ENCODE results near the gene SHISA5.

The SHISA5 gene

GRCh38 chr3:48428572-48429316 lies 75.2 kb downstream of the SHISA5 start:
- H3K36me3 ChIP-seq (ENCODE audit: control insufficient read depth, insufficient read depth, low read length), result peaks cover 5% of the 10 kb centered on the region
- peak overlapping the region; percentile 88 for H3K27ac ChIP-seq (ENCODE audit: low read depth, low read length)
- peak overlapping the region; percentile 69 for H3K4me3 ChIP-seq (ENCODE audit: low read length)
- H3K27me3 ChIP-seq (ENCODE audit: control insufficient read depth, insufficient read depth, low read length), result no peaks in the 10 kb centered on the region
- H3K4me1 ChIP-seq (ENCODE audit: control insufficient read depth, insufficient read depth, low read length), result peaks cover 42% of the 10 kb centered on the region
- H3K9ac ChIP-seq (ENCODE audit: low read length), result peak overlapping the region; percentile 54

- peak overlapping the region; percentile 69 for H3K4me3 ChIP-seq (ENCODE audit: low read length)
- H3K4me1 ChIP-seq (ENCODE audit: control insufficient read depth, insufficient read depth, low read length), result peaks cover 42% of the 10 kb centered on the region
- peaks cover 2% of the 10 kb centered on the region for H3K36me3 ChIP-seq (ENCODE audit: control insufficient read depth, insufficient read depth, low read length)
- H3K9ac ChIP-seq (ENCODE audit: low read length), result peak overlapping the region; percentile 54
- no peaks in the 10 kb centered on the region for H3K27me3 ChIP-seq (ENCODE audit: control insufficient read depth, insufficient read depth, low read length)
- peak overlapping the region; percentile 88 for H3K27ac ChIP-seq (ENCODE audit: low read depth, low read length)
Measured at GRCh38 chr3:48428088-48428571, 75.8 kb downstream of the SHISA5 start.

DNA sequence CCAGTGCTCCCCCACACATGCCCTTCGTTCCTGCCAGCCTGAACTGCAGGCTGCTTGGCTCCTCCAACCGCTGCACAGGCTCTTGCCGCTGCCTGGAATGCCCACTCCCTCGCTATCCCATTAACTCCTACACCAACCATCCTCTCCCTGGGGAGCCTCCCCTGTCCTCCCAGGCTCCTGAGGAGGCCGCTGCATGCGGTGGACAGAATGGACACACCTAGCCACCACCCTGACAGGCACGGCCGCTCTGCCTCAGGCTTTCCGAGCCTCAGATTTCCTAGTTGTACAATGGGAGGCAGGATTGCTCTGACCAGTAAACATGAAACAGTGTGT lies 76.4 kb downstream of the SHISA5 start:
- peak overlapping the region; percentile 88 for H3K27ac ChIP-seq (ENCODE audit: low read depth, low read length)
- no peaks in the 10 kb centered on the region for H3K36me3 ChIP-seq (ENCODE audit: control insufficient read depth, insufficient read depth, low read length)
- H3K27me3 ChIP-seq (ENCODE audit: control insufficient read depth, insufficient read depth, low read length), result no peaks in the 10 kb centered on the region
- peaks cover 42% of the 10 kb centered on the region for H3K4me1 ChIP-seq (ENCODE audit: control insufficient read depth, insufficient read depth, low read length)
- peak overlapping the region; percentile 69 for H3K4me3 ChIP-seq (ENCODE audit: low read length)
- peak overlapping the region; percentile 54 for H3K9ac ChIP-seq (ENCODE audit: low read length)

DNA sequence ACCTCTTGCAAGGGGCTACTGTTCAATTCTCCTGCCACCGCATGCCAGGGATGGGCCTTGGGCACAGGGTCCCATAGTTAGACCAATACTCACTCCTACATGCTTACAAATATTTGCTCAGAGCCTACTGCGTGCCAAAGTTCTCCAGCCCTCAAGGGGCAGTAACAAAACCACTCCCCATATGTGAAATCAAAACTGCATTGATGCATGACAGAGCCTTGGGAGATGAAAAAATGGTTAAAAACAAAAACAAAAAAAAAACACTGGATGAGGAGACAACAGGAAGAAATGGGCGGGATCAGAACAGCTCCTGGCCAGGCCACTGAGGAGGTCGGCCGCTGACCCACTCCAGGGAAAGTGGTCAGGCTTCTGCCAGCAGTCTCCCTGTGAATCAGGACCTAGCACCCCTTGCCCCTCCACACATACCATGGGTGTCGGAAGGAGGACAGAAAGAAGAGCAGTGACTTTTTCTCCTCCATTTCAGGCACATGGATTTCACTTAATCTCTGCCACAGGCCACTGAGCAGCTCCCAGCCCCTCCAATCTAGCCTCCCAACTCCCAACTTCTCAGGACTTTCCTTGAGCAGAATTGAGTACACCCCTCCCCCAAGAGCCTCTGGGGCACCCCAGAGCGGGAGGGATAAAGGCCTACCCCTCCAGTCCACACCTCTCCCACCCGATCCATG lies 76.9 kb downstream of the SHISA5 start:
- peak overlapping the region; percentile 69 for H3K4me3 ChIP-seq (ENCODE audit: low read length)
- no peaks in the 10 kb centered on the region for H3K27me3 ChIP-seq (ENCODE audit: control insufficient read depth, insufficient read depth, low read length)
- H3K36me3 ChIP-seq (ENCODE audit: control insufficient read depth, insufficient read depth, low read length), result no peaks in the 10 kb centered on the region
- peaks cover 42% of the 10 kb centered on the region for H3K4me1 ChIP-seq (ENCODE audit: control insufficient read depth, insufficient read depth, low read length)
- no peak overlapping the region for H3K9ac ChIP-seq (ENCODE audit: low read length)
- H3K27ac ChIP-seq (ENCODE audit: low read depth, low read length), result peak overlapping the region; percentile 88

GRCh38 chr3:48426401-48426909 lies 77.5 kb downstream of the SHISA5 start:
- no peak overlapping the region for H3K9ac ChIP-seq (ENCODE audit: low read length)
- peaks cover 42% of the 10 kb centered on the region for H3K4me1 ChIP-seq (ENCODE audit: control insufficient read depth, insufficient read depth, low read length)
- H3K27ac ChIP-seq (ENCODE audit: low read depth, low read length), result peak overlapping the region; percentile 88
- no peaks in the 10 kb centered on the region for H3K36me3 ChIP-seq (ENCODE audit: control insufficient read depth, insufficient read depth, low read length)
- no peaks in the 10 kb centered on the region for H3K27me3 ChIP-seq (ENCODE audit: control insufficient read depth, insufficient read depth, low read length)
- H3K4me3 ChIP-seq (ENCODE audit: low read length), result peak overlapping the region; percentile 44

- peaks cover 2% of the 10 kb centered on the region for H3K36me3 ChIP-seq (ENCODE audit: control insufficient read depth, insufficient read depth, low read length)
- H3K4me3 ChIP-seq (ENCODE audit: low read length), result no peak overlapping the region
- peaks cover 41% of the 10 kb centered on the region for H3K4me1 ChIP-seq (ENCODE audit: control insufficient read depth, insufficient read depth, low read length)
- H3K27me3 ChIP-seq (ENCODE audit: control insufficient read depth, insufficient read depth, low read length), result no peaks in the 10 kb centered on the region
- peak overlapping the region; percentile 88 for H3K27ac ChIP-seq (ENCODE audit: low read depth, low read length)
- H3K9ac ChIP-seq (ENCODE audit: low read length), result no peak overlapping the region
Measured at GRCh38 chr3:48425281-48425812, 78.6 kb downstream of the SHISA5 start.

DNA sequence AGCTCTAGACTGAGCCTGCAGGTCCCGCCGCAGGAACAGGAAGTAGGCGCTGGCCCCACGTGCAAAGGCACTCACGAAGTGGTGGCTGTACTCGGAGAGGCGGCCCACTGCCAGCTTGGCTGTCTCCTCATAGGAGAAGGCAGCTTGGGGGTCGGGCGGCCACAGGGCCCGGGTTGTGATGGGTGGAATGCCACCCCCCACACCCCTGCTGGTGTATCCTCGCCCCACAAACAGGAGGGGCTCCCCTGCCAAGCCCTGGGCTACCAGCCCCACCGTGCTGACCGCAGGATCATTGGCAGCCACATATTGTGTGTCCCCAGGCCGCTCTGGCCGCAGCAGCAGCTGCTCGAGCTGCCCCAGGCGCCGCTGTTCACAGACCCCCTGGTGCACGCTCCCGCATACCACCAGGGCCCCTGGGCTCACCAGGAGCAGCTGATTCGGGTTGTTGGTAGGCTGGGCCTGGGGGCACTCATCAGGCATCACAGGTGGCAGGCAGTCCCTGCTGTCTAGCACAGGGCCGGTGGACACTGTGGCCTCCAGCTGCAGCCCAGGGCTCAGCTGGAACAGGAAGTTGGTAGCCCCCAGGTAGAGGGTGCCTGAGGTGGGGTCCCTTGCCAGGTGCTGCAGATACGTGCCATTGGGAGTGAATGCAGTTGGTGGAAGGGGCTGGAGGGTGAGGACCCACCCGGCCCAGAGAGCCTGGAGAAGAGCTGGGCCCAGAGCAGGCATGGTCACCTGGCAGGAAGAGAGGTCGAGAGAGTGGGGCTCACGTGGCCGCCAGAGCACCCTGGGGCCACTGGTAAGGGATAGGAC lies 79.9 kb downstream of the SHISA5 start:
- Histone ChIP-seq H3K4me1 (ENCODE audit: control insufficient read depth, insufficient read depth, low read length) (peaks cover 37% of the 10 kb centered on the region), H3K9ac (ENCODE audit: low read length) (no peak overlapping the region), H3K27me3 (ENCODE audit: control insufficient read depth, insufficient read depth, low read length) (no peaks in the 10 kb centered on the region), H3K36me3 (ENCODE audit: control insufficient read depth, insufficient read depth, low read length) (peaks cover 5% of the 10 kb centered on the region), H3K4me3 (ENCODE audit: low read length) (no peak overlapping the region), H3K27ac (ENCODE audit: low read depth, low read length) (no peak overlapping the region)

DNA sequence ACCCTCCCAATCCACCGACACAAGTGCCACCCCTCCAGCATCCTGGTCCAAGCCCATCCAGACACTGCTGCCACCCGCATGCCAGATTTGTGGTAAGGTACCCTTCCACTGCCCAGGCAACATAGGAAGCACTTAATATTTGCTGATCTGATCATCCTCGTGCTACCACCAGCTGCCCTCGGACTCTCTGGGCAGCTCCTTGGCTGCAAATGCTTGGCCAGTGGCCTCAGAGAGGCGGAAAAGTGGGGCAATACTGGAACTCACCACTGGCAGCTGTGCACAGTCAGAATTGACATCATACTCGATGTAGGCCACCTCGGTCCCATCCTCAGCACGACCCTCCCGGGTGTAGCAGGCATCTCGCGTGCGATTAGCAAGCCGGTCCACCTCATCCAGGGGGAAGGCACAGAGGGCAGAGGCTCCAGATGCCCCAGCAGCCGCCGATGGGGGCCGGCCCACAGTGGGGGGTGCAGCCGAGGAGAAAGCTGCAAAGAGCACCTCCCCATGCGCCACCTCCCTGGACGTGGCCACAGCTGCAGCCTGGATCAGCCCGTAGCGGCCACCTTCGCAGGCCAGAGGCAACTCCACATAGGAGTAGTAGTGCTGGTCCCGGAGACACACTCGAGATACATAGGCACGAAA lies 80.6 kb downstream of the SHISA5 start:
- peaks cover 36% of the 10 kb centered on the region for H3K4me1 ChIP-seq (ENCODE audit: control insufficient read depth, insufficient read depth, low read length)
- no peak overlapping the region for H3K9ac ChIP-seq (ENCODE audit: low read length)
- H3K27ac ChIP-seq (ENCODE audit: low read depth, low read length), result peak overlapping the region; percentile 33

GRCh38 chr3:48422681-48423080 lies 81.3 kb downstream of the SHISA5 start:
- H3K4me1 ChIP-seq (ENCODE audit: control insufficient read depth, insufficient read depth, low read length), result peaks cover 30% of the 10 kb centered on the region
- peaks cover 11% of the 10 kb centered on the region for H3K36me3 ChIP-seq (ENCODE audit: control insufficient read depth, insufficient read depth, low read length)
- no peak overlapping the region for H3K9ac ChIP-seq (ENCODE audit: low read length)
- no peak overlapping the region for H3K4me3 ChIP-seq (ENCODE audit: low read length)
- no peaks in the 10 kb centered on the region for H3K27me3 ChIP-seq (ENCODE audit: control insufficient read depth, insufficient read depth, low read length)
- no peak overlapping the region for H3K27ac ChIP-seq (ENCODE audit: low read depth, low read length)

More for the DNA sequence above, 80.6 kb downstream of the SHISA5 start:
- peaks cover 11% of the 10 kb centered on the region for H3K36me3 ChIP-seq (ENCODE audit: control insufficient read depth, insufficient read depth, low read length)
- no peaks in the 10 kb centered on the region for H3K27me3 ChIP-seq (ENCODE audit: control insufficient read depth, insufficient read depth, low read length)
- H3K4me3 ChIP-seq (ENCODE audit: low read length), result no peak overlapping the region

- no peak overlapping the region for H3K4me3 ChIP-seq (ENCODE audit: low read length)
- H3K36me3 ChIP-seq (ENCODE audit: control insufficient read depth, insufficient read depth, low read length), result peaks cover 14% of the 10 kb centered on the region
- no peak overlapping the region for H3K9ac ChIP-seq (ENCODE audit: low read length)
- no peaks in the 10 kb centered on the region for H3K27me3 ChIP-seq (ENCODE audit: control insufficient read depth, insufficient read depth, low read length)
- H3K27ac ChIP-seq (ENCODE audit: low read depth, low read length), result no peak overlapping the region
- H3K4me1 ChIP-seq (ENCODE audit: control insufficient read depth, insufficient read depth, low read length), result peaks cover 27% of the 10 kb centered on the region
Measured at GRCh38 chr3:48422272-48422671, 81.7 kb downstream of the SHISA5 start.

DNA sequence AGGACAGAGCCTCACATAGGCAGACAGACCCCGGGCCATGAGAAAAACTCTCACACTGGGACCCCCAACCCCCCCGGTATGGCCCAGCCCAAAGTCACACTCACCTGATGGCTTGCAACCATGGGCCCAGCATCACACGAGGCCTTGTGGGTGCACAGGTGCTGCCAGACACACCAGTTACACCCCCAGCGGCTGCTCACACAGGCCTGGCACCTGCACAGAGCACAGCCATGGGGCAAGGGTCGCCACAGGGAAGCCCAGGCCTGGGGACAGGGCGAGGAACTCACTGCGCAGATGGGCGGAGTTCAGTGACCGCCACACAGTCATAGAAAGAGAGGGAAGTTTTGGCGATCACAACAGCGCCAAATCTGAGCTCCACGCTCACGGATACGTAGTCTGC lies 83.4 kb downstream of the SHISA5 start:
- Histone ChIP-seq H3K4me1 (ENCODE audit: control insufficient read depth, insufficient read depth, low read length) (peaks cover 11% of the 10 kb centered on the region), H3K9ac (ENCODE audit: low read length) (no peak overlapping the region), H3K27me3 (ENCODE audit: control insufficient read depth, insufficient read depth, low read length) (no peaks in the 10 kb centered on the region), H3K36me3 (ENCODE audit: control insufficient read depth, insufficient read depth, low read length) (peaks cover 24% of the 10 kb centered on the region), H3K4me3 (ENCODE audit: low read length) (no peak overlapping the region), H3K27ac (ENCODE audit: low read depth, low read length) (no peak overlapping the region)
